PC-3 (cell line): ENCODE results near the gene EMC8. TPM values are rescaled to one million over a fixed set of nuclear protein-coding genes. Genes with fewer than 3 reads are reported as not detected.

ENCODE experiments used
- ATAC-seq: fragments of 200-7000 bp; cut with Tn5 transposase; 2 replicates; pipeline ENCODE4 v1.9.1; 2020; ENCODE audit warnings: mild to moderate bottlenecking, moderate library complexity
- BruUV-seq: library from RNA; stranded (reverse); fragments of 400-500 nt; replicated peaks from 2 replicates; lab custom pipeline; 2021; lab: Mats Ljungman, UMichigan
- CTCF ChIA-PET: fragments of 300-600 bp; sonication (Branson Sonifier 250); formaldehyde crosslinking; loops from one replicate; lab custom pipeline; 2022; ENCODE audit warnings: antibody characterized with exemption; lab: Charles Lee
- POLR2A ChIA-PET: fragments of 300-600 bp; sonication (Branson Sonifier 250); formaldehyde crosslinking; loops from one replicate; lab custom pipeline; 2022; ENCODE audit warnings: antibody characterized with exemption; ENCODE audit not compliant: unreplicated experiment; lab: Charles Lee
- DNase-seq: peaks from one replicate; pipeline ENCODE4 v3.0.0-alpha.2; 2015
- H2AFZ ChIP-seq: fragments of 300-600 bp; sonication (generic); 2 replicates; pipeline ENCODE4 v1.6.0; 2016; ENCODE audit warnings: antibody characterized with exemption, low read length
- H3F3A ChIP-seq: fragments of 300-600 bp; sonication (generic); one replicate; pipeline ENCODE4 v1.6.0; 2017; ENCODE audit warnings: antibody characterized with exemption, low read length, control low read depth, mild to moderate bottlenecking; ENCODE audit not compliant: unreplicated experiment
- H3K27ac ChIP-seq: fragments of 300-600 bp; sonication (generic); 2 replicates; pipeline ENCODE4 v1.5.1; 2016; ENCODE audit warnings: mild to moderate bottlenecking, low read length
- H3K27me3 ChIP-seq: fragments of 300-600 bp; sonication (generic); 2 replicates; pipeline ENCODE4 v1.6.1; 2016; ENCODE audit warnings: low read length, mixed read lengths
- H3K36me3 ChIP-seq: fragments of 300-600 bp; sonication (generic); 2 replicates; pipeline ENCODE4 v1.6.1; 2016; ENCODE audit warnings: low read depth, mixed run types, low read length, mixed read lengths
- H3K4me1 ChIP-seq: fragments of 300-600 bp; sonication (generic); 2 replicates; pipeline ENCODE4 v1.5.1; 2016; ENCODE audit warnings: low read length; ENCODE audit not compliant: insufficient read depth
- H3K4me2 ChIP-seq: fragments of 300-600 bp; sonication (generic); 2 replicates; pipeline ENCODE4 v1.6.0; 2016; ENCODE audit warnings: low read length
- H3K4me3 ChIP-seq: fragments of 300-600 bp; sonication (generic); 2 replicates; pipeline ENCODE4 v1.5.1; 2016; ENCODE audit warnings: mild to moderate bottlenecking, low read length, mixed read lengths
- H3K79me2 ChIP-seq: fragments of 300-600 bp; sonication (generic); 2 replicates; pipeline ENCODE4 v1.6.1; 2017; ENCODE audit warnings: low read length, mixed read lengths
- H3K9ac ChIP-seq: fragments of 300-600 bp; sonication (generic); 2 replicates; pipeline ENCODE4 v1.6.0; 2016; ENCODE audit warnings: mild to moderate bottlenecking, low read length
- H3K9me2 ChIP-seq: fragments of 300-600 bp; sonication (generic); replicated peaks from 2 replicates; pipeline ENCODE4 v1.6.1; 2016; ENCODE audit warnings: mixed run types, low read length, mixed read lengths
- H3K9me3 ChIP-seq: fragments of 300-600 bp; sonication (generic); 2 replicates; pipeline ENCODE4 v1.6.1; 2016; ENCODE audit warnings: low read length, mixed read lengths
- H4K20me1 ChIP-seq: fragments of 300-600 bp; sonication (generic); 2 replicates; pipeline ENCODE4 v1.6.1; 2016; ENCODE audit warnings: low read length, mixed read lengths
- CTCF ChIP-seq: fragments of 300-600 bp; sonication (generic); conservative IDR thresholded peaks from 2 replicates; pipeline ENCODE4 v1.5.1; 2017; ENCODE audit warnings: antibody characterized with exemption, low read depth, mild to moderate bottlenecking, low read length
- EZH2 ChIP-seq: fragments of 300-600 bp; sonication (generic); IDR thresholded peaks from one replicate; pipeline ENCODE4 v1.6.1; 2017; ENCODE audit warnings: antibody characterized with exemption, mild to moderate bottlenecking, low read length; ENCODE audit not compliant: unreplicated experiment
- EZH2phosphoT487 ChIP-seq: fragments of 300-600 bp; sonication (generic); IDR thresholded peaks from 2 replicates; pipeline ENCODE4 v1.6.1; 2018; ENCODE audit warnings: mild to moderate bottlenecking, antibody characterized with exemption, low read length, borderline replicate concordance
- intact Hi-C: fragments of 100-400 bp; cut with micrococcal nuclease; formaldehyde crosslinking; loops from 2 replicates; pipeline ENCODE4 v1.9.0; 2023
- total RNA-seq: library from RNA; depleted of rRNA; stranded (reverse); fragments of >200 nt; gene quantifications from 2 replicates; pipeline ENCODE4 v1.2.3, GENCODE V29; 2014

The EMC8 gene
- total RNA-seq, 1 experiment from 2014 or later = 46.1 TPM

DNA sequence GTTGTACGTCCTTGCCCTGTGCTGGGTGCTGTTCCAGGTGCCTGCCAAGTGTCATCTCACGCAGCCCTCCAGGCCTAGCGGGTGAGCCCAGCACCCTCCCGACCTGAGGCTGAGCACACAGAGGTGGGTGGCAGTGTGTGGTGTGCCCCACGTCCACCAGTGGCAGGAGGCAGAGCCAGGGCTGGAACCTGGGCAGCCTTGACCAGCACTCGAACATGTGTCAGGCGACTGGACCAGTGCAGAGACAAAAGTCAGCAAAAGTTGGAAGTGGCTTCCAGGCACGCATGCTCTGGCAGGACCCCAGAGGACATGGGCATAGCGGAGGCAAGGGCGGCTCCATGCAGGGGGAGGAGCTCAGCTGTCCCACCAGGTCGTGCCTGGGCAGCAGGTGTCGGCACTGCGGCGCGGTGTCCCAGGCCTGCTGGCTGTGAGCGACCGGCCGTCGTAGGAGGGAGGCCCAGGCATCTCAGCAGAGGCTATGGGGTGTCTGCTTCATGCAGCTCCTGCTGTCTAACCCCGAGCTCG lies 35.9 kb upstream of the EMC8 start:
- TF ChIP-seq CTCF = no peak
- no peak for TF ChIP-seq EZH2phosphoT487
- no peak for TF ChIP-seq EZH2
- BruUV-seq = no TSS peak
- H3K4me1 ChIP-seq = no peaks in the 10 kb centered on the region
- no peak overlapping the region for H2AFZ ChIP-seq
- H3K27me3 ChIP-seq = peaks cover 71% of the 10 kb centered on the region
- H3K4me3 ChIP-seq = no peak overlapping the region
- intact Hi-C loops = no loop called here
- POLR2A ChIA-PET = no interaction called here
- ATAC-seq (no peak), DNase-seq (no peak)
- no peaks in the 10 kb centered on the region for H3K9me3 ChIP-seq
- H3K27ac ChIP-seq = no peak overlapping the region
- H3K4me2 ChIP-seq = no peak overlapping the region
- no peaks in the 10 kb centered on the region for H4K20me1 ChIP-seq
- CTCF ChIA-PET = no interaction called here
- H3F3A ChIP-seq = no peaks in the 10 kb centered on the region
- H3K36me3 ChIP-seq = no peaks in the 10 kb centered on the region
- no peaks in the 10 kb centered on the region for H3K79me2 ChIP-seq
- H3K9me2 ChIP-seq = no peaks in the 10 kb centered on the region
- no peak overlapping the region for H3K9ac ChIP-seq

DNA sequence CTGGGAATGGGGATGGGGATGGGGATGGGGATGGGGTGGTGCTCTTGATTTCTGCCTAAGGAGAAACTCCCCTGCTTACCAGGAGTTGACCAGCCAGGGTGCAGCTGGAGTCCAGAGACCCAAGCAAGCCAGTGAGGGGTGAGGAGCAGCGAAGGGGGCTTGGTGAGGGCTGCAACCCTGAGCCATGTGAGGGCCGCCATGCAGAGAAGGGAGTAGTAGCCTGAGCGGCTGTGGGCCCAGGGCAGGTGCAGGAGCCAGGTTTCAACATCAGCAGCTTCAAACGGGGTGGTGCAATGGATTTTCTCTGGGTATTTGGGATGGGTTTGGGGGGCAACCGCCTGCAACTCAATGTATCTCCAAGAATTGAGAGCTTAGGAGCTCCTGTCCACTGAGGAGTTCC lies 35.4 kb upstream of the EMC8 start:
- DNase-seq (no peak), ATAC-seq (no peak)
- H3K79me2 ChIP-seq = no peaks in the 10 kb centered on the region
- no peaks in the 10 kb centered on the region for H3F3A ChIP-seq
- H3K9me2 ChIP-seq = no peaks in the 10 kb centered on the region
- ChIA-PET POLR2A (no interaction called here), CTCF (no interaction called here)
- H3K4me2 ChIP-seq = no peak overlapping the region
- no peak for TF ChIP-seq CTCF
- no peak for TF ChIP-seq EZH2phosphoT487
- no peak for TF ChIP-seq EZH2
- intact Hi-C loops = no loop called here
- peaks cover 71% of the 10 kb centered on the region for H3K27me3 ChIP-seq
- H3K4me3 ChIP-seq = no peak overlapping the region
- H3K9me3 ChIP-seq = no peaks in the 10 kb centered on the region
- no peak overlapping the region for H3K9ac ChIP-seq
- no TSS peak for BruUV-seq
- no peaks in the 10 kb centered on the region for H3K4me1 ChIP-seq
- H2AFZ ChIP-seq = no peak overlapping the region
- H3K27ac ChIP-seq = no peak overlapping the region
- H4K20me1 ChIP-seq = no peaks in the 10 kb centered on the region
- no peaks in the 10 kb centered on the region for H3K36me3 ChIP-seq

- Histone ChIP-seq H4K20me1 (no peaks in the 10 kb centered on the region), H3K9ac (no peak overlapping the region), H3K4me1 (no peaks in the 10 kb centered on the region), H3K27ac (no peak overlapping the region), H3K4me2 (no peak overlapping the region), H3K9me2 (no peaks in the 10 kb centered on the region), H3K36me3 (no peaks in the 10 kb centered on the region), H2AFZ (no peak overlapping the region), H3K27me3 (peaks cover 69% of the 10 kb centered on the region), H3K79me2 (no peaks in the 10 kb centered on the region), H3K9me3 (no peaks in the 10 kb centered on the region), H3K4me3 (no peak overlapping the region), H3F3A (no peaks in the 10 kb centered on the region)
- DNase-seq (no peak), ATAC-seq (no peak)
- BruUV-seq = no TSS peak
- CTCF ChIA-PET = no interaction called here
- POLR2A ChIA-PET = no interaction called here
- intact Hi-C loops = no loop called here
- TF ChIP-seq CTCF (no peak), EZH2phosphoT487 (no peak), EZH2 (no peak)
Measured at GRCh38 chr16:85833219-85833920, 34.0 kb upstream of the EMC8 start.
